Endodermal cell (in vitro differentiated cells): ENCODE data around the gene KCP. TPM values are rescaled to one million over a fixed set of nuclear protein-coding genes. Genes with fewer than 3 reads are reported as not detected.
A peak's percentile ranks its signal among the peaks of the same experiment; 100 is the strongest.

Experiments used
- DNase-seq: peaks from one replicate; pipeline ENCODE4 v3.0.0-alpha.2; 2017
- H3K27ac ChIP-seq: 2 replicates; pipeline ENCODE4 v1.5.1; 2013; ENCODE audit warnings: mild to moderate bottlenecking, low read depth, low read length, moderate library complexity
- H3K27me3 ChIP-seq: 2 replicates; pipeline ENCODE4 v1.6.1; 2013; ENCODE audit warnings: mild to moderate bottlenecking, low read length, moderate library complexity; ENCODE audit not compliant: insufficient read depth, control insufficient read depth, poor library complexity, severe bottlenecking
- H3K36me3 ChIP-seq: 2 replicates; pipeline ENCODE4 v1.7.0; 2013; ENCODE audit warnings: mild to moderate bottlenecking, low read length, moderate library complexity; ENCODE audit not compliant: control insufficient read depth, insufficient read depth
- H3K4me1 ChIP-seq: one replicate; pipeline ENCODE4 v1.7.0; 2013; ENCODE audit warnings: low read length; ENCODE audit not compliant: control insufficient read depth, insufficient read depth
- H3K4me3 ChIP-seq: 2 replicates; pipeline ENCODE4 v1.5.1; 2013; ENCODE audit warnings: mild to moderate bottlenecking, low read length, moderate library complexity
- H3K9ac ChIP-seq: 2 replicates; pipeline ENCODE4 v1.6.1; 2013; ENCODE audit warnings: mild to moderate bottlenecking, low read length, moderate library complexity; ENCODE audit not compliant: poor library complexity, severe bottlenecking; ENCODE audit errors: extremely low read depth
- H3K9me3 ChIP-seq: 2 replicates; pipeline ENCODE4 v1.6.1; 2013; ENCODE audit warnings: mild to moderate bottlenecking, low read length, moderate library complexity; ENCODE audit not compliant: control insufficient read depth
- H3K27ac Mint-ChIP-seq: 2 replicates; pipeline ENCODE4 v1.8.0; 2020; ENCODE audit warnings: mixed read lengths
- H3K27me3 Mint-ChIP-seq: 2 replicates; pipeline ENCODE4 v1.8.0; 2021; ENCODE audit warnings: mild to moderate bottlenecking, mixed read lengths; ENCODE audit not compliant: insufficient read depth
- H3K36me3 Mint-ChIP-seq: 2 replicates; pipeline ENCODE4 v1.8.0; 2020; ENCODE audit warnings: low read depth, mixed read lengths
- H3K4me1 Mint-ChIP-seq: 2 replicates; pipeline ENCODE4 v1.8.0; 2020; ENCODE audit warnings: mixed read lengths
- H3K4me3 Mint-ChIP-seq: 2 replicates; pipeline ENCODE4 v1.8.0; 2020; ENCODE audit warnings: mild to moderate bottlenecking, moderate library complexity, mixed read lengths
- H3K9me3 Mint-ChIP-seq: 2 replicates; pipeline ENCODE4 v1.8.0; 2020; ENCODE audit warnings: mild to moderate bottlenecking, mixed read lengths
- CTCF ChIP-seq: fragments of 200-600 bp; sonication (generic); conservative IDR thresholded peaks from 2 replicates; pipeline ENCODE4 v1.5.0; 2021; ENCODE audit warnings: antibody characterized with exemption, mild to moderate bottlenecking
- WGBS, 2 experiments: methylation state at CpG; one replicate each; pipeline versions ENCODE4 v1.1.5 to v1.1.7; 2013; ENCODE audit warnings: missing lambda C conversion rate in 2 of 2, mixed read lengths in 1 of 2; ENCODE audit not compliant: insufficient coverage in 1 of 2, insufficient read length in 1 of 2; 5-methylcytosine and 5-hydroxymethylcytosine counted together
- total RNA-seq, 2 donors: library from RNA; stranded (reverse); fragmentation: NEBNext Ultra II Directional in 1 of 2; extraction: Animal tissue kit (Norgen Biotek cat#: 25700) in 1 of 2; gene quantifications; 2 replicates in 1 of 2; 3 replicates in 1 of 2; pipeline ENCODE4 v1.2.1, GENCODE V29; 2021

KCP gene
- total RNA-seq, 2 donors from 2014 or later: 21.1 to 33.3 TPM

- Mint-ChIP-seq H3K27ac (no peak overlapping the region), H3K36me3 (no peaks in the 10 kb centered on the region), H3K4me1 (peaks cover 14% of the 10 kb centered on the region), H3K27me3 (peaks cover 18% of the 10 kb centered on the region), H3K4me3 (no peak overlapping the region), H3K9me3 (no peaks in the 10 kb centered on the region)
- TF ChIP-seq CTCF: no peak
- H3K36me3 ChIP-seq: peaks cover 15% of the 10 kb centered on the region
- H3K27me3 ChIP-seq: peaks cover 11% of the 10 kb centered on the region
- H3K4me1 ChIP-seq: peaks cover 7% of the 10 kb centered on the region
- WGBS, 2 experiments: 88 to 91% methylated on average over 9 to 16 of the region's 16 CpGs
- no peak overlapping the region for H3K27ac ChIP-seq
- DNase-seq: no peak
- no peak overlapping the region for H3K9ac ChIP-seq
- H3K4me3 ChIP-seq: no peak overlapping the region
- H3K9me3 ChIP-seq: no peaks in the 10 kb centered on the region
These were observed 75.2 kb downstream of the KCP start for GRCh38 chr7:128835231-128835751.

- Mint-ChIP-seq H3K27me3 (peaks cover 29% of the 10 kb centered on the region), H3K36me3 (no peaks in the 10 kb centered on the region), H3K27ac (no peak overlapping the region), H3K4me1 (peaks cover 16% of the 10 kb centered on the region), H3K4me3 (no peak overlapping the region), H3K9me3 (no peaks in the 10 kb centered on the region)
- peaks cover 11% of the 10 kb centered on the region for H3K27me3 ChIP-seq
- no peak overlapping the region for H3K4me3 ChIP-seq
- no peak for TF ChIP-seq CTCF
- WGBS, 2 experiments: 36% methylated on average over 2 of the region's 4 CpGs; no CpG with 5 or more reads in 1 of the 2 experiments
- H3K36me3 ChIP-seq: peaks cover 15% of the 10 kb centered on the region
- H3K4me1 ChIP-seq: peaks cover 7% of the 10 kb centered on the region
- peak overlapping the region; percentile 99 for H3K27ac ChIP-seq
- DNase-seq: no peak
- H3K9ac ChIP-seq: no peak overlapping the region
- H3K9me3 ChIP-seq: no peaks in the 10 kb centered on the region
These were observed 76.6 kb downstream of the KCP start for GRCh38 chr7:128833946-128834325.

GRCh38 chr7:128833148-128833945 is 77.2 kb downstream of the KCP start:
- Histone ChIP-seq H3K9me3 (no peaks in the 10 kb centered on the region), H3K27me3 (peaks cover 11% of the 10 kb centered on the region), H3K9ac (no peak overlapping the region), H3K36me3 (peaks cover 15% of the 10 kb centered on the region), H3K4me3 (peak overlapping the region; percentile 73), H3K27ac (peak overlapping the region; percentile 99), H3K4me1 (peaks cover 7% of the 10 kb centered on the region)
- H3K27ac Mint-ChIP-seq: no peak overlapping the region
- peak overlapping the region; percentile 63 for H3K4me3 Mint-ChIP-seq
- peak; percentile 79 for DNase-seq
- 26 to 28% methylated on average over 5 to 13 of the region's 13 CpGs for WGBS, 2 experiments
- TF ChIP-seq CTCF: no peak
- peaks cover 34% of the 10 kb centered on the region for H3K27me3 Mint-ChIP-seq
- H3K4me1 Mint-ChIP-seq: peaks cover 17% of the 10 kb centered on the region
- no peaks in the 10 kb centered on the region for H3K36me3 Mint-ChIP-seq
- H3K9me3 Mint-ChIP-seq: no peaks in the 10 kb centered on the region
